SK-N-MC (cell line): Measurements from ENCODE around the gene KCNMA1.

Source experiments
- EZH2 ChIP-seq: fragments of 200-600 bp; sonication (generic); IDR thresholded peaks from one replicate; pipeline ENCODE4 v1.6.1; 2017; ENCODE audit warnings: antibody characterized with exemption
- POLR2AphosphoS5 ChIP-seq: IDR thresholded peaks from 2 replicates; pipeline ENCODE4 v1.6.1; 2012; ENCODE audit warnings: mild to moderate bottlenecking, low read depth, low read length, borderline replicate concordance

- TF ChIP-seq POLR2AphosphoS5: no peak
- no peak for TF ChIP-seq EZH2
Observed at GRCh38 chr10:77332256-77332655, 305.4 kb downstream of the KCNMA1 start.
